GM15510 (cell line): ENCODE measurements around the gene CLSTN2.

ENCODE experiments used
- POLR2A ChIP-seq: IDR thresholded peaks from 3 replicates; pipeline ENCODE4 v1.6.1; 2011; ENCODE audit warnings: borderline replicate concordance; ENCODE audit not compliant: insufficient read length; ENCODE audit errors: extremely low read depth

The CLSTN2 gene

GRCh38 chr3:139969386-139969785 lies 34.4 kb downstream of the CLSTN2 start:
- TF ChIP-seq POLR2A = no peak

DNA sequence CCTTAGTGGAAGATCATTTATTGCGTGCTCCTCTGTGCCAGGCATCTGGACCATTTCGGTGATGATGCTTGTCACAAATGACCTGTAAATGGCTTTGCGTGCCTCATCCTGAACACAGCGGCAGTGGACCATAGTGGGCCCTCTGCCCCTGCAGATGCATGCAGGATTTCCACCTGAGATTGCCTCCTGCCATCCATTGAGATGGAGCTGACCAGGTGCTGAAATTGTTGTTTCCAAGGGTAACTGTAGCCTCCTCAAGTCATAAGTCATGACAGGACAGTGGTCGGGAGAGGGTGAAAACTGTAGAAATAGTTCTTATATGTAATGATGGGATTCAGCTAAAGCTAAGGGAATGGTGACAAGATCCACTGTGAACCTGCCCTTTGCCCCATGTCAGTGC lies 35.5 kb downstream of the CLSTN2 start:
- TF ChIP-seq POLR2A = no peak

GRCh38 chr3:139974809-139975425 lies 39.9 kb downstream of the CLSTN2 start:
- no peak for TF ChIP-seq POLR2A

DNA sequence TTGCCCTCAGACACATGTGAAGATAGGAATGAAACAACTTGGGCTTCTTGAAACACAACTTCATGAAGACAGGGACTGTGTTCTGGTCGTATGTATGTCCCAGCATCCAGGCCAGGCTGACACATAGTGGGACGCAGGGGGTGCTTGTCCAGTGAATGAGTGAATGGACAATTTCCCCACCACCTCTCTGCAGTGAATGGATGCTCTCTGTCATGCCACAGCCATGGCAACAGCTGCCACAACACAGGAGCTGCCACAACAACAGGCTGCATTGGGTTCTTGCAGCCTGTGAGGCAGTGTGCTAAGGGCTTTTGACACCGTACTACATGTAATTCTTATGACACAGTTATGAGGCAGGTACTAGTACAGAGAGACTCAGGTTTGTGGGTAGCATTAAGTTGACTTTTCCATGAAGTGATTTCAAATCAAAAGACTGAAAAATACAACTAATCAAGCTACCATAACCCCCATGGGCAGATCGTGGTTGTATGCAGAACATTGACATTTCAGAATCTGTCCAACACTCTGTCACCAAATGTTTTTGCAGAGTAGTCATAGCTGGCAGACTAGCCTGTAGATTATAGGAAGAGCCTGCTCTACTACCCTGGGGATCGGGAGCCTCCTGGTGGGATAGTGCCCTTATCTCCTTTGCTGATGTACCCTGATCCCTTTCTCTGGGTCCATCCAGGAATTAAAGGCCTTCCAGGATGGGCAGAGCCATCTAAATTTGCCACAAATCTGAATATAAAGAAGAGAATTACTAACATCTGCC lies 40.8 kb downstream of the CLSTN2 start:
- no peak for TF ChIP-seq POLR2A

- TF ChIP-seq POLR2A = no peak
These were observed 44.0 kb downstream of the CLSTN2 start for GRCh38 chr3:139978966-139979365.

DNA sequence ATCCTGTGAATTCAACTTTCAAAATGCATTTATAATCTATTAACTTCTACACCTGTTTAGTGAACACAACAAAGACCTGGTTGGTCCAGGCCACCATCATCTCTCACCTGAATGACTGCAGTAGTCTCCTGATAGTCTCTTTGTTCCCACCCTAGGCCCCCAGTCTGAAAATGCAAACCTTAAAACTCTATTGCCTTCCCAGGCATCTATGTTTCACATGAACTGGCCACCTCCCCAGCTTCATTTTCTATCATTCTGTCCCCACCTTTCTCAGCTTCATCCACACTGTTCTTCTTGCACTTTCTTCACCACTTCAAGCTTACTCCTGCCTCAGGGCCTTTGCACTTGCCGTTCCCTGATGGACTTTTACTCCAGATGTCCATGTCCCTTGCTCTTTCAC lies 45.0 kb downstream of the CLSTN2 start:
- TF ChIP-seq POLR2A = no peak

DNA sequence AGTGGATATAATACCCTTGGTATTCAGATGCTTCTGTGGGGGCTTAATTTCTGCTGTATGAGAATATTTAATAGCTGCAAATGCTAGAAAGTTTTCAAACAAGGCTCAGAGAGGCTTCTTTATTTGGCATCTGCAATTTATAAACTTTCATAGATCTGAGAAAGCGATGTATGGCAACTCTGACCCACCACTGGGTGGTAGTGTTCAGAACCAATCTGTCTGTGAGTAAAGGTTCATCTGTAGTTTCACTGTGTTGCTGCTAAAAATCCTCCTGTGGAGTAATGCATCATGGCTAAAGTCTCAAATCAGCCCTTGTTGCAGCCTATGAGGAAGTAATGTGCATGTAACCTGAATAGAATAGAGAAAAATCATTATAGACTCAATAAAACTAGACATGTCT lies 47.4 kb downstream of the CLSTN2 start:
- no peak for TF ChIP-seq POLR2A

GRCh38 chr3:139985576-139985975 lies 50.6 kb downstream of the CLSTN2 start:
- no peak for TF ChIP-seq POLR2A

DNA sequence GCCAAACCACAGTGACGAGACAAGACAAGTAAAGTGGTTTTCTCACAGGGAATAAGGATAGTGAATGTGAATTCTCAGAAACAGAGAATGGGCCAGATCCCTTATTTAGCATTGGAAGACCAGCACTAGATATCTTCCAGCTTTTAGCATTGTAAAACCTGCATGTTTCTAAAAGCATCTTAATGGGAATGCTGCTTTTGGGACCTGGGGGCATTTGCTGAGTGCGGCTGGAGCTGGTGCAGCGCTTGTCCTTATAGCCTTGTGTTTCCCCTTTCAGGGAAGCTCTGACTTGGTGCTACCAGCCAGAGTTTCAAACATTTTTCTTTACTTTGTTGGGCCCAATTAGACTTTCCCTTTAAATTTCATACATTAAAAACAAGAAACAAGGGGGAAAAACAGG lies 52.9 kb downstream of the CLSTN2 start:
- TF ChIP-seq POLR2A = no peak

- TF ChIP-seq POLR2A = no peak
These were observed 53.6 kb downstream of the CLSTN2 start for GRCh38 chr3:139988472-139989156.

DNA sequence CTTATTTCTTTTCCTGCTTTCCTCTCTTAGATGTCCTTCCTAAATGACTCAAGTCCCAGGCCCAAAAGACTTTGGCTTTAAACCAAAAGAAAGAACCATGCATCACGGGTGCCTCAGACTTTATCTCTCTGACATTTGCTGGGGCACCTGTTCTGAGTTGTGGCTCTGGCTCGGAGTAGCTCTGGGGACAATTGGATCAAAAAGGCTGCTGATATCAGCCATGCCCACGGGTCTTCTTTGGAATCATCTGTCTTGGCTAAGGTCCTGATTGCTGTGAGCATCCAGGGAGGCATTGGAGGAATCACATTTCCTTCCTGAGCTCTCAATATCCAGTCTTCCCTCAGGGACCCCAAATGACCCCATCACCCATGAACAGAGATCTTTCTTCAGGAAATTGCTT lies 59.9 kb downstream of the CLSTN2 start:
- TF ChIP-seq POLR2A = no peak

DNA sequence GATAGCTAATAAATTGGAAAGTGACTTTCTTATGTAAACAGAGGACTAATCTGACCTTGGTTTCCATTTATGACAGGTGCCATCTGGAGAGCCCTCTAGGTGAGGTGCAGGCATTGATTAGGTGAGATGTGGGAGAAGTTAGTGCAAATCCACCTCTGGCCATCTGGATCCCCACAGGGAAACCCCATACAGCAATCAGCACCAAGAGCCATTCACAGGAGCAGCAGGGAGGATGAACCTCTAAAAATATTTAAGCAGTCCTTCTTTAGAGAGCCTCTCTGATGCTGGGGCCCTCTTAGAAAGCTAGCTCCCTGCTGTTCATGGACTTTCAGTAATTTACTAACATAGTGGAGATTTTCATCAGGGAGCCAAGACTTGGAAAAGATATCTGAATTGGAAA lies 69.3 kb downstream of the CLSTN2 start:
- no peak for TF ChIP-seq POLR2A

GRCh38 chr3:140006331-140006730 lies 71.3 kb downstream of the CLSTN2 start:
- TF ChIP-seq POLR2A = no peak

GRCh38 chr3:140007081-140007480 lies 72.1 kb downstream of the CLSTN2 start:
- TF ChIP-seq POLR2A = no peak
